ENCODE data around the gene ST8SIA6.

Gene ST8SIA6

DNA sequence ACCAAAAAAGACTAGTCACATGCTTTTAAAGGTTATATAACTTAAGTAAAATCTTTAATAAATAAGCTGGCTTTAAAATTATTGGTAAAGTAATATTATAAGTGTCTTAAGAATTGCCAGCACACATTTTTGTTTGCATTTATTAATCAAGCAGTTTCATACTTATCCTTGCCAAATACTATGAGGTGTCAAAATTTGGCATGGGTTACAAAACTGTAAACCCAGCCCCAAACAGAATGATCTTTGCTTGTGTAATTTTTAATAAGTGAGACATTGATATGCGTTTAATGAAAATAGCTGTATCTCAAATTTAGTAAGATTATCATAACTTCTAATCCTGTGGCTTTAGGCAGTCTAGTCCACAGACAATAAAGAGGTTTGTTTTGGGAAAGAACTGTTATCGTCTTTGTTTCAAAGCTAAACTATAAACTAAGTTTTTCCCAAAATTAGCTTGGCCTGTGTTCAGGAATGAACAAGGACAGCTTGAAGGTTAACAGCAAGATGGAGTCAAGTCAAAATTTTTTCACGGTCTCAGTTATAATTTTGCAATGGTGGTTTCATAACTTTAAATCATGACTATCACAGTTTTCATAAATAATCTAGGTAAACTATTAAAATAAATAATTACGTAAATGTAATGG, 72.8 kb downstream of the ST8SIA6 start:
- TF ChIP-seq, protein P1, sequence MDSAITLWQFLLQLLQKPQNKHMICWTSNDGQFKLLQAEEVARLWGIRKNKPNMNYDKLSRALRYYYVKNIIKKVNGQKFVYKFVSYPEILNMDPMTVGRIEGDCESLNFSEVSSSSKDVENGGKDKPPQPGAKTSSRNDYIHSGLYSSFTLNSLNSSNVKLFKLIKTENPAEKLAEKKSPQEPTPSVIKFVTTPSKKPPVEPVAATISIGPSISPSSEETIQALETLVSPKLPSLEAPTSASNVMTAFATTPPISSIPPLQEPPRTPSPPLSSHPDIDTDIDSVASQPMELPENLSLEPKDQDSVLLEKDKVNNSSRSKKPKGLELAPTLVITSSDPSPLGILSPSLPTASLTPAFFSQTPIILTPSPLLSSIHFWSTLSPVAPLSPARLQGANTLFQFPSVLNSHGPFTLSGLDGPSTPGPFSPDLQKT (IDR thresholded peaks at IDR 0.05; ENCODE audit: borderline replicate concordance, low read depth, low read length), result no peak
- no peak for TF ChIP-seq ZNF623 (tag by site-specific recombination; IDR thresholded peaks at IDR 0.05)
- no peak for TF ChIP-seq ZNF26 (tag by site-specific recombination; IDR thresholded peaks at IDR 0.05)
- TF ChIP-seq GFI1B (tag by site-specific recombination; IDR thresholded peaks at IDR 0.05), result no peak
- TF ChIP-seq ZNF549 (tag by site-specific recombination; IDR thresholded peaks at IDR 0.05), result no peak
- TF ChIP-seq MEIS1 (CRISPR knock-in tag; IDR thresholded peaks at IDR 0.05; ENCODE audit: borderline replicate concordance), result no peak
- TF ChIP-seq GLI2 (tag by site-specific recombination; IDR thresholded peaks at IDR 0.05; ENCODE audit: borderline replicate concordance, low read depth), result no peak
- TF ChIP-seq KLF16 (tag by site-specific recombination; IDR thresholded peaks at IDR 0.05), result no peak
- no peak for TF ChIP-seq ZNF292 (tag by site-specific recombination; IDR thresholded peaks at IDR 0.05; ENCODE audit: borderline replicate concordance, low read depth)
- no peak for TF ChIP-seq ZNF624 (tag by site-specific recombination; IDR thresholded peaks at IDR 0.05)
- no peak for TF ChIP-seq ZNF140 (tag by site-specific recombination; IDR thresholded peaks at IDR 0.05)
- no peak for TF ChIP-seq ZNF394 (tag by site-specific recombination; IDR thresholded peaks at IDR 0.05; ENCODE audit: borderline replicate concordance)
- no peak for TF ChIP-seq ZNF391 (tag by site-specific recombination; IDR thresholded peaks at IDR 0.05; ENCODE audit: borderline replicate concordance, low read depth)
- TF ChIP-seq ZFP41 (tag by site-specific recombination; IDR thresholded peaks at IDR 0.05; ENCODE audit: borderline replicate concordance), result no peak
- TF ChIP-seq ZNF544 (tag by site-specific recombination; IDR thresholded peaks at IDR 0.05), result no peak
- no peak for TF ChIP-seq ZBTB21 (tag by site-specific recombination; IDR thresholded peaks at IDR 0.05)
- no peak overlapping the region for H3K27ac ChIP-seq (ENCODE audit: extremely low read depth, low read depth, low read length)
- H3K9me3 ChIP-seq (ENCODE audit: control insufficient read depth, insufficient read depth, low read depth, low read length), result no peaks in the 10 kb centered on the region
- no peaks in the 10 kb centered on the region for H3K36me3 ChIP-seq (ENCODE audit: control insufficient read depth in 2 of 2, insufficient read depth in 1 of 2, low read length in 2 of 2)
- no peaks in the 10 kb centered on the region for H3K4me1 ChIP-seq (ENCODE audit: control insufficient read depth, insufficient read depth, low read length)
- CTCF ChIA-PET, result interaction anchor here (0.6 kb wide), 3 partner anchors 22 to 226 kb away, joined by 3 read pairs; no protein-coding TSS in a partner anchor
- no peak overlapping the region for H3K4me3 ChIP-seq (ENCODE audit: low read depth, low read length)
- POLR2A ChIA-PET, result interaction anchor here (0.7 kb wide), 1 partner anchor 190 kb away, joined by 12 read pairs; no protein-coding TSS in a partner anchor

DNA sequence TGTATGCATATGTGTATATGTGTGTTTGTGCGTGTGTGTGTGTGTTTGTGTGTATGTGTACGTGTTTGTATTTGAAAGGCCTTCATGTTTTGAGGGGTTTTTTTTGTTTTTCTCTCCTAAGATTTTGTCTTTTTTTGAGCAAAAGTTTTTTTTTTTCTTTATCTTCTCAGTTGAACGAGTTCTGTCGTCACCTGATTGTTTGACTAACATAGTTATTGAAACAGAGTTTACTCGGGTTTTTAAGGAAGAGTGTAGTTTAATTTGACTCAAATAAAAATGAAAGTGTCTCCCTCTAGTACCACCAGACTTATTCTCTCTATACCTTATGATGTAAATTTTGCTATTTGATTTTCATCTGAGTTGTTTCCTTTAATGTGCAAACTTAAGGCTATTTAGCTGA, 73.5 kb downstream of the ST8SIA6 start:
- Histone ChIP-seq H3K4me1 (ENCODE audit: control insufficient read depth, insufficient read depth, low read length) (no peaks in the 10 kb centered on the region), H3K36me3 (ENCODE audit: control insufficient read depth in 2 of 2, insufficient read depth in 1 of 2, low read length in 2 of 2) (no peaks in the 10 kb centered on the region), H3K9me3 (ENCODE audit: control insufficient read depth, insufficient read depth, low read depth, low read length) (no peaks in the 10 kb centered on the region), H3K4me3 (ENCODE audit: low read depth, low read length) (no peak overlapping the region), H3K27ac (ENCODE audit: extremely low read depth, low read depth, low read length) (no peak overlapping the region)
- ChIA-PET CTCF (interaction anchor here (0.6 kb wide), 2 partner anchors 90 to 353 kb away, joined by 3 read pairs; no protein-coding TSS in a partner anchor), POLR2A (no interaction called here)
- TF ChIP-seq ZNF404 (tag by site-specific recombination; IDR thresholded peaks at IDR 0.05), result no peak
- TF ChIP-seq ZNF10 (tag by site-specific recombination; IDR thresholded peaks at IDR 0.05), result peak; percentile 38; the same call in 1 of the 2 replicates
- 0 out of 2 replicates have a peak, but pooled peaks have one; percentile 34 for TF ChIP-seq ZNF362 (tag by site-specific recombination; IDR thresholded peaks at IDR 0.05)

Data from HEK293 (cell line).